SK-N-SH (cell line): ENCODE data around the gene U2AF1L4. TPM values are rescaled to one million over a fixed set of nuclear protein-coding genes. Genes with fewer than 3 reads are reported as not detected.

Source experiments
- CTCF ChIA-PET: fragments of 300-600, 350-600 bp; formaldehyde crosslinking; extraction: SDS; loops from one replicate; lab custom pipeline; 2021; lab: Yijun Ruan, JAX
- POLR2A ChIA-PET: fragments of 350-600 bp; sonication (Branson Sonifier 250); formaldehyde crosslinking; extraction: SDS; loops from one replicate; lab custom pipeline; 2020; ENCODE audit warnings: antibody characterized with exemption, inconsistent platforms; lab: Yijun Ruan, JAX
- DNase-seq: peaks from one replicate; pipeline ENCODE4 v3.0.0; 2012
- H2AFZ ChIP-seq: fragments of 200-600 bp; sonication (generic); 2 replicates; pipeline ENCODE4 v1.8.1; 2016; ENCODE audit warnings: antibody characterized with exemption, mild to moderate bottlenecking, low read depth
- H3F3A ChIP-seq: fragments of 200-600 bp; sonication (generic); replicated peaks from 2 replicates; pipeline ENCODE3; 2016; ENCODE audit warnings: antibody characterized with exemption, mild to moderate bottlenecking; ENCODE audit not compliant: insufficient read depth
- H3K27ac ChIP-seq, 2 experiments: fragments of 200-500 bp in 1 of 2; fragments of 200-600 bp in 1 of 2; sonication (Bioruptor generic) in 1 of 2; sonication (generic), shearing (Covaris generic) in 1 of 2; 2 replicates each; pipeline versions ENCODE4 v1.5.1 to v1.6.1; 2014 to 2016; ENCODE audit warnings: low read depth in 2 of 2, inconsistent platforms in 1 of 2, low read length in 1 of 2, mild to moderate bottlenecking in 1 of 2, mixed read lengths in 1 of 2
- H3K27me3 ChIP-seq: fragments of 200-600 bp; sonication (generic), shearing (Covaris generic); 2 replicates; pipeline ENCODE4 v1.6.1; 2016; ENCODE audit warnings: mixed run types; ENCODE audit not compliant: insufficient read depth
- H3K36me3 ChIP-seq, 2 experiments: fragments of 200-500 bp in 1 of 2; fragments of 200-600 bp in 1 of 2; sonication (Bioruptor generic) in 1 of 2; sonication (generic) in 1 of 2; replicated peaks in 1 of 2; 2 replicates each; pipeline versions ENCODE3 to v1.5.1; 2014 to 2016; ENCODE audit warnings: low read length in 1 of 2, mild to moderate bottlenecking in 1 of 2; ENCODE audit not compliant: insufficient read depth in 2 of 2, control insufficient read depth in 1 of 2
- H3K4me1 ChIP-seq, 2 experiments: fragments of 200-500 bp in 1 of 2; fragments of 200-600 bp in 1 of 2; sonication (Bioruptor generic) in 1 of 2; sonication (generic), shearing (Covaris generic) in 1 of 2; 2 replicates each; pipeline versions ENCODE4 v1.5.1 to v1.6.1; 2014 to 2016; ENCODE audit warnings: low read depth in 1 of 2, low read length in 1 of 2, mixed run types in 1 of 2; ENCODE audit not compliant: insufficient read depth in 2 of 2, control insufficient read depth in 1 of 2
- H3K4me2 ChIP-seq: fragments of 200-600 bp; sonication (generic), shearing (Covaris generic); 2 replicates; pipeline ENCODE4 v1.6.1; 2017; ENCODE audit warnings: mixed run types
- H3K4me3 ChIP-seq, 2 experiments: fragments of 200-500 bp in 1 of 2; fragments of 200-600 bp in 1 of 2; sonication (Bioruptor generic) in 1 of 2; sonication (generic), shearing (Covaris generic) in 1 of 2; 2 replicates each; pipeline versions ENCODE4 v1.5.1 to v1.8.1; 2014 to 2016; ENCODE audit warnings: low read depth in 2 of 2, inconsistent platforms in 1 of 2, low read length in 1 of 2, mild to moderate bottlenecking in 1 of 2, mixed read lengths in 1 of 2, moderate library complexity in 1 of 2
- H3K79me2 ChIP-seq: fragments of 200-600 bp; sonication (generic); 2 replicates; pipeline ENCODE4 v1.8.1; 2017; ENCODE audit warnings: mild to moderate bottlenecking; ENCODE audit not compliant: insufficient read depth
- H3K9ac ChIP-seq: fragments of 200-600 bp; sonication (generic); 2 replicates; pipeline ENCODE4 v1.6.1; 2017; ENCODE audit warnings: mixed run types
- H3K9me2 ChIP-seq: fragments of 200-600 bp; sonication (generic); 2 replicates; pipeline ENCODE4 v1.6.1; 2017; ENCODE audit warnings: mixed run types
- H3K9me3 ChIP-seq: fragments of 200-600 bp; sonication (generic); 2 replicates; pipeline ENCODE4 v1.6.1; 2017; ENCODE audit warnings: mixed run types, mild to moderate bottlenecking, moderate library complexity
- H4K20me1 ChIP-seq: fragments of 200-600 bp; sonication (generic); 2 replicates; pipeline ENCODE4 v1.6.1; 2017; ENCODE audit warnings: mild to moderate bottlenecking, mixed run types; ENCODE audit not compliant: insufficient read depth
- EP300 ChIP-seq, 2 experiments: IDR thresholded peaks; 2 replicates each; pipeline versions ENCODE4 v1.4.0 to v1.6.1; 2012; ENCODE audit warnings: borderline replicate concordance in 1 of 2, low read depth in 1 of 2, low read length in 1 of 2
- EZH2phosphoT487 ChIP-seq: fragments of 200-600 bp; sonication (generic); IDR thresholded peaks from 2 replicates; pipeline ENCODE4 v1.6.1; 2017; ENCODE audit warnings: low read depth, mixed run types, mild to moderate bottlenecking, antibody characterized with exemption, moderate library complexity, borderline replicate concordance
- FOXJ3 ChIP-seq: sonication (generic); formaldehyde crosslinking; IDR thresholded peaks from 2 replicates; pipeline ENCODE4 v1.5.1; 2020; ENCODE audit warnings: mild to moderate bottlenecking, missing genetic modification reagents
- JUND ChIP-seq: IDR thresholded peaks from 2 replicates; pipeline ENCODE4 v1.4.0; 2012
- MXI1 ChIP-seq: IDR thresholded peaks from 2 replicates; pipeline ENCODE4 v1.6.1; 2012; ENCODE audit warnings: mild to moderate bottlenecking, low read depth, low read length, improper control_type of control experiment
- PBX3 ChIP-seq: IDR thresholded peaks from 2 replicates; pipeline ENCODE4; 2012
- RXRA ChIP-seq: IDR thresholded peaks from 2 replicates; pipeline ENCODE4 v1.4.0; 2012; ENCODE audit warnings: low read depth, mild to moderate bottlenecking, borderline replicate concordance
- SIN3A ChIP-seq: IDR thresholded peaks from 2 replicates; pipeline ENCODE4 v1.6.1; 2012; ENCODE audit warnings: low read depth, mild to moderate bottlenecking, low read length, moderate library complexity, borderline replicate concordance
- TCF12 ChIP-seq: IDR thresholded peaks from 2 replicates; pipeline ENCODE4 v1.4.0; 2012
- TEAD4 ChIP-seq: IDR thresholded peaks from 2 replicates; pipeline ENCODE4 v1.4.0; 2012; ENCODE audit warnings: mild to moderate bottlenecking, borderline replicate concordance; ENCODE audit not compliant: insufficient read depth
- WGBS: methylation state at CpG from one replicate; pipeline ENCODE4 v1.1.6; 2017; ENCODE audit warnings: low lambda C conversion rate; 5-methylcytosine and 5-hydroxymethylcytosine counted together
- polyA plus RNA-seq, 3 experiments: library from polyadenylated mRNA; depleted of rRNA; stranded (reverse); fragments of >200 nt; gene quantifications; 2 replicates each; pipeline ENCODE4 v1.2.3, GENCODE V29; 2012
- TF ChIP-seq, protein P1 (sequence below): IDR thresholded peaks from 2 replicates; pipeline ENCODE4 v1.6.1; 2012; ENCODE audit warnings: mild to moderate bottlenecking, low read depth, low read length, moderate library complexity
- TF ChIP-seq, protein P2 (sequence below): fragments of 150-350 bp; IDR thresholded peaks from 2 replicates; pipeline ENCODE4 v1.6.1; 2017; ENCODE audit warnings: antibody characterized with exemption, low read length, low read depth, borderline replicate concordance
- TF ChIP-seq, protein P3 (sequence below): fragments of 200-600 bp; sonication (generic); IDR thresholded peaks from 2 replicates; pipeline ENCODE4 v1.6.1; 2017; ENCODE audit warnings: antibody characterized with exemption, mild to moderate bottlenecking, moderate library complexity

The U2AF1L4 gene
- polyA plus RNA-seq, 1 of the 3 experiments (the other 2 are of a cell fraction): 25.9 TPM

- POLR2A ChIA-PET: no interaction called here
- no peak for DNase-seq
- Histone ChIP-seq H3K4me2 (no peak overlapping the region), H3K27ac (no peak overlapping the region), H2AFZ (no peak overlapping the region), H4K20me1 (no peaks in the 10 kb centered on the region), H3K79me2 (no peaks in the 10 kb centered on the region), H3K27me3 (no peaks in the 10 kb centered on the region), H3K9ac (no peak overlapping the region), H3F3A (no peaks in the 10 kb centered on the region), H3K4me1 (no peaks in the 10 kb centered on the region), H3K36me3 (peaks cover 0 to 8% of the 10 kb centered on the region in 2 experiments), H3K4me3 (no peak overlapping the region), H3K9me2 (no peaks in the 10 kb centered on the region), H3K9me3 (no peaks in the 10 kb centered on the region)
- WGBS: 92% methylated on average over 9 of the region's 12 CpGs
- TF ChIP-seq EZH2phosphoT487 (no peak), RXRA (no peak), EP300 (IDR thresholded peaks at IDR 0.05; ENCODE audit: borderline replicate concordance in 1 of 2, low read depth in 1 of 2, low read length in 1 of 2) (no peak), PBX3 (no peak), SIN3A (no peak), TEAD4 (no peak), JUND (no peak), MXI1 (no peak)
- TF ChIP-seq, protein P1, sequence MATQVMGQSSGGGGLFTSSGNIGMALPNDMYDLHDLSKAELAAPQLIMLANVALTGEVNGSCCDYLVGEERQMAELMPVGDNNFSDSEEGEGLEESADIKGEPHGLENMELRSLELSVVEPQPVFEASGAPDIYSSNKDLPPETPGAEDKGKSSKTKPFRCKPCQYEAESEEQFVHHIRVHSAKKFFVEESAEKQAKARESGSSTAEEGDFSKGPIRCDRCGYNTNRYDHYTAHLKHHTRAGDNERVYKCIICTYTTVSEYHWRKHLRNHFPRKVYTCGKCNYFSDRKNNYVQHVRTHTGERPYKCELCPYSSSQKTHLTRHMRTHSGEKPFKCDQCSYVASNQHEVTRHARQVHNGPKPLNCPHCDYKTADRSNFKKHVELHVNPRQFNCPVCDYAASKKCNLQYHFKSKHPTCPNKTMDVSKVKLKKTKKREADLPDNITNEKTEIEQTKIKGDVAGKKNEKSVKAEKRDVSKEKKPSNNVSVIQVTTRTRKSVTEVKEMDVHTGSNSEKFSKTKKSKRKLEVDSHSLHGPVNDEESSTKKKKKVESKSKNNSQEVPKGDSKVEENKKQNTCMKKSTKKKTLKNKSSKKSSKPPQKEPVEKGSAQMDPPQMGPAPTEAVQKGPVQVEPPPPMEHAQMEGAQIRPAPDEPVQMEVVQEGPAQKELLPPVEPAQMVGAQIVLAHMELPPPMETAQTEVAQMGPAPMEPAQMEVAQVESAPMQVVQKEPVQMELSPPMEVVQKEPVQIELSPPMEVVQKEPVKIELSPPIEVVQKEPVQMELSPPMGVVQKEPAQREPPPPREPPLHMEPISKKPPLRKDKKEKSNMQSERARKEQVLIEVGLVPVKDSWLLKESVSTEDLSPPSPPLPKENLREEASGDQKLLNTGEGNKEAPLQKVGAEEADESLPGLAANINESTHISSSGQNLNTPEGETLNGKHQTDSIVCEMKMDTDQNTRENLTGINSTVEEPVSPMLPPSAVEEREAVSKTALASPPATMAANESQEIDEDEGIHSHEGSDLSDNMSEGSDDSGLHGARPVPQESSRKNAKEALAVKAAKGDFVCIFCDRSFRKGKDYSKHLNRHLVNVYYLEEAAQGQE: no peak
- CTCF ChIA-PET: no interaction called here
Observed at GRCh38 chr19:35782589-35782988, 37.4 kb upstream of the U2AF1L4 start.

- no peak overlapping the region for H3K9ac ChIP-seq
- DNase-seq: no peak
- H3K4me1 ChIP-seq: peaks cover 0 to 2% of the 10 kb centered on the region in 2 experiments; a peak in 2 of 4 replicates
- H3K4me2 ChIP-seq: no peak overlapping the region
- POLR2A ChIA-PET: no interaction called here
- H3K36me3 ChIP-seq: peaks cover 0 to 8% of the 10 kb centered on the region in 2 experiments
- H3K27me3 ChIP-seq: no peaks in the 10 kb centered on the region
- CTCF ChIA-PET: no interaction called here
- peaks cover 6% of the 10 kb centered on the region; the same call in 1 of the 2 replicates for H3K79me2 ChIP-seq
- no peaks in the 10 kb centered on the region for H3K9me3 ChIP-seq
- H3K27ac ChIP-seq: no peak overlapping the region
- no peaks in the 10 kb centered on the region for H3F3A ChIP-seq
- H3K4me3 ChIP-seq: no peak overlapping the region
- 92% methylated on average over 9 of the region's 9 CpGs for WGBS
- H4K20me1 ChIP-seq: no peaks in the 10 kb centered on the region
- H3K9me2 ChIP-seq: no peaks in the 10 kb centered on the region
- H2AFZ ChIP-seq: no peak overlapping the region
- TF ChIP-seq TCF12 (no peak), EZH2phosphoT487 (no peak), TEAD4 (no peak), FOXJ3 (no peak), JUND (no peak), EP300 (IDR thresholded peaks at IDR 0.05; ENCODE audit: borderline replicate concordance in 1 of 2, low read depth in 1 of 2, low read length in 1 of 2) (no peak)
- TF ChIP-seq, protein P2, sequence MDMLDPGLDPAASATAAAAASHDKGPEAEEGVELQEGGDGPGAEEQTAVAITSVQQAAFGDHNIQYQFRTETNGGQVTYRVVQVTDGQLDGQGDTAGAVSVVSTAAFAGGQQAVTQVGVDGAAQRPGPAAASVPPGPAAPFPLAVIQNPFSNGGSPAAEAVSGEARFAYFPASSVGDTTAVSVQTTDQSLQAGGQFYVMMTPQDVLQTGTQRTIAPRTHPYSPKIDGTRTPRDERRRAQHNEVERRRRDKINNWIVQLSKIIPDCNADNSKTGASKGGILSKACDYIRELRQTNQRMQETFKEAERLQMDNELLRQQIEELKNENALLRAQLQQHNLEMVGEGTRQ: no peak
- TF ChIP-seq, protein P3, sequence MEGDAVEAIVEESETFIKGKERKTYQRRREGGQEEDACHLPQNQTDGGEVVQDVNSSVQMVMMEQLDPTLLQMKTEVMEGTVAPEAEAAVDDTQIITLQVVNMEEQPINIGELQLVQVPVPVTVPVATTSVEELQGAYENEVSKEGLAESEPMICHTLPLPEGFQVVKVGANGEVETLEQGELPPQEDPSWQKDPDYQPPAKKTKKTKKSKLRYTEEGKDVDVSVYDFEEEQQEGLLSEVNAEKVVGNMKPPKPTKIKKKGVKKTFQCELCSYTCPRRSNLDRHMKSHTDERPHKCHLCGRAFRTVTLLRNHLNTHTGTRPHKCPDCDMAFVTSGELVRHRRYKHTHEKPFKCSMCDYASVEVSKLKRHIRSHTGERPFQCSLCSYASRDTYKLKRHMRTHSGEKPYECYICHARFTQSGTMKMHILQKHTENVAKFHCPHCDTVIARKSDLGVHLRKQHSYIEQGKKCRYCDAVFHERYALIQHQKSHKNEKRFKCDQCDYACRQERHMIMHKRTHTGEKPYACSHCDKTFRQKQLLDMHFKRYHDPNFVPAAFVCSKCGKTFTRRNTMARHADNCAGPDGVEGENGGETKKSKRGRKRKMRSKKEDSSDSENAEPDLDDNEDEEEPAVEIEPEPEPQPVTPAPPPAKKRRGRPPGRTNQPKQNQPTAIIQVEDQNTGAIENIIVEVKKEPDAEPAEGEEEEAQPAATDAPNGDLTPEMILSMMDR: no peak
- TF ChIP-seq, protein P1: no peak
Observed at GRCh38 chr19:35781650-35782049, 36.4 kb upstream of the U2AF1L4 start.
